ENCODE results near the gene ATXN1L.
"Not testable (repeated sequence)": the region's sequence is repeated elsewhere in the genome, so short reads cannot be mapped to it uniquely, and the experiment has no call there.

The ATXN1L gene, protein sequence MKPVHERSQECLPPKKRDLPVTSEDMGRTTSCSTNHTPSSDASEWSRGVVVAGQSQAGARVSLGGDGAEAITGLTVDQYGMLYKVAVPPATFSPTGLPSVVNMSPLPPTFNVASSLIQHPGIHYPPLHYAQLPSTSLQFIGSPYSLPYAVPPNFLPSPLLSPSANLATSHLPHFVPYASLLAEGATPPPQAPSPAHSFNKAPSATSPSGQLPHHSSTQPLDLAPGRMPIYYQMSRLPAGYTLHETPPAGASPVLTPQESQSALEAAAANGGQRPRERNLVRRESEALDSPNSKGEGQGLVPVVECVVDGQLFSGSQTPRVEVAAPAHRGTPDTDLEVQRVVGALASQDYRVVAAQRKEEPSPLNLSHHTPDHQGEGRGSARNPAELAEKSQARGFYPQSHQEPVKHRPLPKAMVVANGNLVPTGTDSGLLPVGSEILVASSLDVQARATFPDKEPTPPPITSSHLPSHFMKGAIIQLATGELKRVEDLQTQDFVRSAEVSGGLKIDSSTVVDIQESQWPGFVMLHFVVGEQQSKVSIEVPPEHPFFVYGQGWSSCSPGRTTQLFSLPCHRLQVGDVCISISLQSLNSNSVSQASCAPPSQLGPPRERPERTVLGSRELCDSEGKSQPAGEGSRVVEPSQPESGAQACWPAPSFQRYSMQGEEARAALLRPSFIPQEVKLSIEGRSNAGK

DNA sequence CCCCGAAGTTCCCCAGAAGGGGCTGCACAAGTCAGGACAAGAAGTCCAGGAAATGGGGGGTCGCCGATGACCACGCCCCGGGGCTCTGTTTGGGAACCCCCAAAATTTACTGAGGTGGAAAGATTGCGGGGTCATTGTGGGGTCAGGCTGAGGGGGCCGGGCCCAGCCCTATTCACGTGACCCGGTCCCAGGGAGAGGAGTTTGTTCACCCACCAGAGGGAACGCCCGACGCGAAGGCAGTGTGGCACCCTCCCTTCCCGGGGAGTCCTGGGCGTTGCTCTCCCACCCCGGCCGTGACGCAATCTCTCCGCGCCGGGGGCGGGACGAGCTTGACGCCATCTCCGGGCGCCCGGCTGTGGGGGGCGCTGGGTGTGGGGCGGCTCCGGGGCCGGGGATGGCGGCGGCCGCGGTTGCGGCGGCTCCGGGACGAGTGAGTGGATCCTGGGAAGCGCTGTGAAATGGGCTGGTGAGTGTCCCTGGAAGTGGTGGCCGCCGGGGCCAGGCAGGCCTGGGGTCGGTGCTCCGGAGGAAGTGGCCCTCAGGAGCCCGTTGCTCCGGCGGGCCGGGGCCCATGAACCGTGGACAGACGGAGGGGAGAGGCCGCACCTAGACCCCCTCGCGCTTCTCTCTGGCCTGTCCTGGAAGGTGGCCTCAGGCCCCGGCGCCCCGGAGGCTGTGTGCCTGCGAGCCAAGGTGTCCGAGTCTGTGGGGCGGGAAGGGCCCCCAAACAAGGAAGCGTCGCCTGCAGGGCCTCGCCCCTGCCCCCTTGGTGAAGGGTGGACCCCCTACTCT is at the start of gene ATXN1L:
TSS of gene ATXN1L (plus strand) at position 338 of the 792 bp plus-strand sequence. CDS start 3,765 bp downstream, outside the sequence.
- peak; percentile 85 for DNase-seq (ENCODE audit: low read depth in 2 of 2)

DNA sequence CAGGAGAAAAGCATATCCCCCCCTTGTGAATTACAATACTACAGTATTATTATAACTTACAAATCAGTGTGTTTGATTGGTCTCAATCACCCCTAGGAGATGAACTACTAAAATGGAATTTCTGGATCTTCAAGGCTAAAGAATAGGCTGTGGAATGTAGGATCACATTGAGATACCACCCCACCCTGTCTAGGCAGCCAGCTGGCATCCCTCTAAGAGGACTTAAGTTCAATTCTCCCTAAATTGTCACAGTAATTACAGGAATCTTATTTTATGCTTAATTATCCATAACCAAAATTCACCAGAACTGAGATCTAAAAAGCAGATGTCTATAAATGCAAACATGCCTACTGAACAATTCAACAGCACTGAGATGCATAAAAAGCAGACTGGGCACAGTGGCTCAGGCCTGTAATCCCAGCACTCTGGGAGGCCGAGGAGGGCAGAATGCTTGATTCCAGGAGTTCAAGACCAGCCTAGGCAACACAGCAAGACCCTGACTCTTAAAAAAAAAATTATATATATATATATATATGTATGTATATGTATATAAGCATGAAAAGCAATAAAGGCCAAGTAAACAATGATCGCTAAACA is 49.2 kb upstream of the ATXN1L start:
- no peak for DNase-seq (ENCODE audit: low read depth in 2 of 2)

GRCh38 chr16:71803305-71803690 is 42.5 kb upstream of the ATXN1L start:
- no peak for DNase-seq (ENCODE audit: low read depth in 2 of 2)

- peak; percentile 24 to 39 for DNase-seq (ENCODE audit: low read depth in 2 of 2)
These were observed 37.7 kb upstream of the ATXN1L start for GRCh38 chr16:71807905-71808592.

DNA sequence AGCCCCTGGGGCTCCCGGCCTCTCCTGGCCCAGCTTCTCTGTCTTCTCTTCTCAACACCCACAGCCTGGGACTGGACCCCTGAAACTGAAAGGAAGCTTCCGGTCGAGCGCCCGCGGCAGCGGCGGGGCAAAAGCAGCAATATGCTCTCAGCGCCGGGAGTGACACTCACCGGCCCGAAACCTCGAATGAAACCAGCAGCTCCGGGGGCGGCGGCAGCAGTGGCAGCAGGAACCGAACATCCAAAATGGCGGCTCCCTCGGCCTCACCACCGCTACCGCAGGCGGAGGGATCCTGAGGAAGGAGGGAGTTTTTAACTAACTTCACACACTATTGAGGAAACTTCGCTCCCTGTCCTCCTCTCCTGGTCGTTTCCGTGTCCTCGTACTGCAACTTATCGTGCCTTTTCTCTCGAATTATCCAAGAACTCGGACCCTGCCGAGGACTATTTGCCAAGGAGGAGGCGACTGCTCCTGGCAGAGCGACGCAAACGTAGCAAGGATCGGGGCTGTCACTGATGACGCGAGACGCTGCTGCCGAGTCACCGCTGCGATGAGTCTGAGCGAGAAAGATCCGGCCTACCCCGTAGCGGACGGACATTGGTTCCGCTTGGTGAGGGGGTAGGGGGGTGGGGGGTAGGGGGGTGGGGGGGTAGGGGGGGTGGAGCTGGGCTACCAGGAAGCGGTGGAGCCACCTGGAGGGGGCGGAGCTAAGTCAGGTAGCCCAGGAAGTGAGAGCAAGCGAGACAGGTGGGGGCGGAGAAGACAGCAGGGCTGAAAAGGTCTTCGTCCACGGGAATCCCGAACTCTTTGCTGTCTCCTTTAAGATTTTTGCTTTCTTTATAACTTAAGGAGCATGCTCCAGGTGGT is 37.0 kb upstream of the ATXN1L start, which contains the start of gene AP1G1:
TSS of gene AP1G1 (minus strand) at position 242 of the 867 bp plus-strand sequence. CDS start 19,355 bp downstream, outside the sequence.
- DNase-seq (ENCODE audit: low read depth in 2 of 2), result peak; percentile 82 to 84

- DNase-seq (ENCODE audit: low read depth in 2 of 2), result not testable (repeated sequence)
These were observed 35.6 kb upstream of the ATXN1L start for GRCh38 chr16:71810155-71810530.

DNA sequence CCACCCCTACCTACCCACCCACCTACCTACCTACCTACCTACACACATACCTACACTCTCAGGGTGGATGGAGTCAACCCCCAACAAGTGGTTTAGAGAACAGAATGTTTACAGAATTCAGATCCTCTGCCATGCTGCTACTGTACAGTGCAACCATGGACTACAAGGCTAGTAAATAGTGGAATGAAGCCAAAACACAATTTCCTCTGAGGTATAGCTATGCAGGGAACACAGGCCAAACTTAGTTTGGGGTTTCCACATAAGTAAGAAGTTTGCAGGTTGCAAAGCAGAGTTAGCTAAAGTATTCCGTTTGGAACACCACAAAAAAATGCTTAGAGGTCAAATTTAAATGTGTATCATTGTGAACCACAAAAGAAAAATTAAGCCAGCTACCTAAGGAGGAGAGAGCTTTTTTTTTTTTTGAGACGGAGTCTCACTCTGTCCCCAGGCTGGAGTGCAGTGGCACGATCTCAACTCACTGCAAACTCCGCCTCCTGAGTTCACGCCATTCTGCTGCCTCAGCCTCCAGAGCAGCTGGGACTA is 34.4 kb upstream of the ATXN1L start:
- no peak for DNase-seq (ENCODE audit: low read depth in 2 of 2)

GRCh38 chr16:71817155-71817500 is 28.6 kb upstream of the ATXN1L start:
- DNase-seq (ENCODE audit: low read depth in 2 of 2), result not testable (repeated sequence)

DNA sequence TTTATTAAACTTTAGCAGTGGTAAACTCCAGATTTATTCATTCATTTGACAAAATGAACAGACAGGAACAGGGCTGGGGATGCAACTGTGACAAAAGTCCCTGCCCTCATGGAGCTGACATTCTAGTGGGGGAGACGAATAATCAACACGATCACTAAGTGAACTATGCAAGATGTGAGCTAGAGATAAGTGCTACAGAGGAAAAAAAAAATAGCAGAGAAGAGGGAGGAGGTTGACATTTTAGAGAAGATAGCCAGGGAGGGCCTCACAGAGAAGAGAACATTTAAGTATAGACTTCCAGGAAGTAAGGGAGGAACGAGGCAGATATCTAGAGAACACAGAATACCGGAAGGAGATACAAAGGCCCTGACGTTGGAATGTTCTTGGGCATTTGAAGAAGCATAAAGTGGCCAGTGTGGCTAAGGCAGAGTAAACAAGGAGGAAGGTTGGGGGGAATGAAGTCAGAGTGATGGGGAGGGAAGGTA is 19.2 kb upstream of the ATXN1L start:
- DNase-seq (ENCODE audit: low read depth in 2 of 2), result no peak

GRCh38 chr16:71830359-71830758 is 15.4 kb upstream of the ATXN1L start:
- no peak for DNase-seq (ENCODE audit: low read depth in 2 of 2)

GRCh38 chr16:71831698-71832097 is 14.1 kb upstream of the ATXN1L start:
- not testable (repeated sequence) for DNase-seq (ENCODE audit: low read depth in 2 of 2)

DNA sequence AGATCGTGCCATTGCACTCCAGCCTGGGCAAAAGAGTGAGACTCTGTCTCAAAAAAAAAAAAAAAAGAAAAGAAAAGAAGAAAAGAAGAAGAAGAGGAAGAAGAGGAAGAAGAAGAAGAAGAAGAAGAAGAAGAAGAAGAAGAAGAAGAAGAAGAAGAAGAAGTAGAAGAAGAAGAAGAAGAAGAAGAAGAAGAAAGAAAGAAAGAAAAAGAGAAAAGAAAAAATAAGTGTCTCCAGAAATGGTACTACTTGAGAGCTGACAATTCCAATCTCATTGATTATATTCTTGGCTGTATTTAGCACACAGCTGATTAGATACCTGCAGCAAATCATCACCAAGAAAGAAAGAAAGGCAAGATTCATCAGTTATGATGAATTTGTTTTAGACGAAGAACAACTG is 13.7 kb upstream of the ATXN1L start:
- DNase-seq (ENCODE audit: low read depth in 2 of 2), result not testable (repeated sequence)

GRCh38 chr16:71834291-71834690 is 11.5 kb upstream of the ATXN1L start:
- DNase-seq (ENCODE audit: low read depth in 2 of 2), result no peak

DNA sequence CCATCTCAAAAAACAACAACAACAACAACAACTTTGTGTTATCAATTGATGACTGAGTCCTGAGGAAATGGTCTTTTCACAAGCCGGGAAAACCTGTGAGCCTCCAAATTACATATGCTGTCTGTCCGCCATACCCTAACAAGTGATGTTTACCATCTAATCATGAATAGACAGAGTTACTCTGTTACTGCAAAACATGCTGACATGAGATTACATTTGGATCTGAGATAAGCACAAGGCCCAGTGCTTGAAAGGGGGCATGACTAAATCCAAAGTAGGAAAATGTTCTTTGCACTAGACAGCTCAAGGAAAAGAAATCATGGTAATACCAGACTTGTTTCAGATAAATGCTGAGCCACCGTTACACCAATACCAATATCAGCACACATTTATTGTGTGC is 8.6 kb upstream of the ATXN1L start:
- DNase-seq (ENCODE audit: low read depth in 2 of 2), result no peak

GRCh38 chr16:71840052-71840451 is 5.7 kb upstream of the ATXN1L start:
- DNase-seq (ENCODE audit: low read depth in 2 of 2), result no peak

GRCh38 chr16:71843572-71843971 is 2.2 kb upstream of the ATXN1L start:
- DNase-seq (ENCODE audit: low read depth in 2 of 2), result no peak

- no peak for DNase-seq (ENCODE audit: low read depth in 2 of 2)
These were observed 655 bp downstream of the ATXN1L start for GRCh38 chr16:71846431-71846830.

DNA sequence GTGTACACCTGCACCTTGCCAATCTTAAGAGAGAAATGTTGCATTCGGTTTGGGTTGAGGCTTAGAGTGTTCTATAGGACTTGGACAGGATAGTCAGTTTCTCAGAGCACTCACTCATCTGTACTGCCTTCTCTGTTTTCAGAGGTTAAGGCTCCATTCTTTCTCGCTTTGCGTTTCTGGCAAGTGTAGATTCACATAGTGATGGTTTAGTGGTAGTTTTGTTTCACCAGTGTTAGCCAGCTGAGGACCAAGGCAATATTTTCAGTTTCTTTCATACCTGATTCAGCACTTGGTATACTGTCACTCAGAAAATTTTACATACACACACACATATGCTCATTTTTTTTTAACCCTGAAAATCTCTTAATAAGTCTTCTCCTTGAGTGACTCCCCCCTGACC is 1.3 kb downstream of the ATXN1L start:
- no peak for DNase-seq (ENCODE audit: low read depth in 2 of 2)

DNA sequence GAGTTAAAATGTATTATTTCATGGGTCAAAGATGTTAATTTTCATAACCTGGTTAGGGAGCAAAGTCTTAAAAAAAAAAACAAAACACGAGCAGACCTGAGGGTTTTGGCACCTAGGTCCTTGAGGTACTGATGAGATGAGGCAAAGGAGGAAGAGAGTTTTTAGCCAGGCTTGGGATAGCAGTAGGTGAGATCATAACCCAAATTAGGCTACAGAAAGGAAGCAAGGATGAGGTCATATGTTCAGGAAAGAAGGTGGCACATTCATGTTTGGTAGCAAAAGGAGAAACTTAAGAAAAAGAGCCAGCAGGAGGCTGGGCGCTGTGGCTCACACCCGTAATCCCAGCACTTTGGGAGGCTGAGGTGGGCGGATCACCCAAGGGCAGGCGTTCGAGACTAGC is 2.8 kb downstream of the ATXN1L start:
- DNase-seq (ENCODE audit: low read depth in 2 of 2), result no peak

DNA sequence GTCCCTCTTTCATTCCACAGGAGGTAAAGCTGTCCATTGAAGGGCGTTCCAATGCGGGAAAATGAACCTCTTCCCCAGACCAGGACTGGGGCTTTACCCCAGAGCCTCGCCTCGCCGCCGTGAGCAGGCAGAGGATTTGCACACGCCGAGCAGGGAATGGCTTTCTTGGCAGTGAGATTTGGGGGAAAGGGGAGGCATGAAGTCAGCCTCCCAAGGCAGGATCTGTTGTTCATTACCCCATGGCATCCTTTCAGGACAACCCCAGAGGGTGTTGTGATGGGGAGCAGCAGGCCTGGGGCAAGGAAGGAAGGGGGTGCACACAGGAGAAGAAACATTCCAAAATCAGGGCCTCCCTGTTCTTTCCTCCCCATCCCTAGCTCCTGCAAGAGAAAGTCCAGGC is 6.0 kb downstream of the ATXN1L start:
- DNase-seq (ENCODE audit: low read depth in 2 of 2), result no peak
